ENCODE measurements around the gene ARL16.

ARL16 gene

GRCh38 chr17:81722184-81723120 lies 38.9 kb upstream of the ARL16 start:
- TF ChIP-seq ZNF384 (IDR thresholded peaks at IDR 0.05) = peak; percentile 91
- TF ChIP-seq L3MBTL2 (conservative IDR thresholded peaks at IDR 0.05) = no peak
- POLR2A ChIA-PET = interaction anchor here (0.6 to 1.4 kb wide), 7 partner anchors 9 to 151 kb away, joined by 3 to 6 read pairs (median 5); partner anchors contain the start of genes ARL16, HGS and SLC25A10
- CTCF ChIA-PET = interaction anchor here (0.6 kb wide), 2 partner anchors 122 to 643 kb away, joined by 3 to 5 read pairs; no protein-coding TSS in a partner anchor
- no peak for DNase-seq (ENCODE audit: extremely low spot score)

GRCh38 chr17:81720267-81721071 lies 36.9 kb upstream of the ARL16 start:
- no peak for DNase-seq (ENCODE audit: extremely low spot score)
- ChIA-PET POLR2A (interaction anchor here (0.7 to 1.6 kb wide), 4 partner anchors 8 to 102 kb away, joined by 3 to 9 read pairs (median 4); partner anchors contain the start of genes MRPL12 and SLC25A10), CTCF (no interaction called here)
- TF ChIP-seq SUZ12 (IDR thresholded peaks at IDR 0.05) (no peak), ARNT (IDR thresholded peaks at IDR 0.05) (no peak), ELF4 (IDR thresholded peaks at IDR 0.05) (no peak), HDGF (IDR thresholded peaks at IDR 0.05; ENCODE audit: borderline replicate concordance) (no peak), FOXM1 (IDR thresholded peaks at IDR 0.05; ENCODE audit: borderline replicate concordance) (no peak), CTBP1 (IDR thresholded peaks at IDR 0.05; ENCODE audit: borderline replicate concordance) (no peak), BHLHE40 (IDR thresholded peaks at IDR 0.05; ENCODE audit: borderline replicate concordance) (no peak), TARDBP (IDR thresholded peaks at IDR 0.05) (no peak), PKNOX1 (IDR thresholded peaks at IDR 0.05) (no peak)

- no peak for DNase-seq (ENCODE audit: extremely low spot score)
- POLR2A ChIA-PET = interaction anchor here (1.6 kb wide), 1 partner anchor 16 kb away, joined by 9 read pairs; the partner anchor contains the start of gene MRPL12
- CTCF ChIA-PET = no interaction called here
- TF ChIP-seq BHLHE40 (IDR thresholded peaks at IDR 0.05; ENCODE audit: borderline replicate concordance) = no peak
- no peak for TF ChIP-seq LEF1 (IDR thresholded peaks at IDR 0.05; ENCODE audit: borderline replicate concordance)
- TF ChIP-seq ELF4 (IDR thresholded peaks at IDR 0.05) = no peak
- no peak for TF ChIP-seq FOXM1 (IDR thresholded peaks at IDR 0.05; ENCODE audit: borderline replicate concordance)
- TF ChIP-seq L3MBTL2 (conservative IDR thresholded peaks at IDR 0.05) = no peak
- no peak for TF ChIP-seq PKNOX1 (IDR thresholded peaks at IDR 0.05)
- no peak for TF ChIP-seq ZNF384 (IDR thresholded peaks at IDR 0.05)
- TF ChIP-seq SUZ12 (IDR thresholded peaks at IDR 0.05) = no peak
- TF ChIP-seq FOXK2 (IDR thresholded peaks at IDR 0.05) = no peak
- no peak for TF ChIP-seq FOXA1 (IDR thresholded peaks at IDR 0.05)
- no peak for TF ChIP-seq CTBP1 (IDR thresholded peaks at IDR 0.05; ENCODE audit: borderline replicate concordance)
- TF ChIP-seq HDGF (IDR thresholded peaks at IDR 0.05; ENCODE audit: borderline replicate concordance) = no peak
Observed at GRCh38 chr17:81719410-81720266, 36.0 kb upstream of the ARL16 start.

GRCh38 chr17:81717766-81718089 lies 34.1 kb upstream of the ARL16 start:
- no peak for TF ChIP-seq TARDBP (IDR thresholded peaks at IDR 0.05)
- CTCF ChIA-PET = interaction anchor here (1.0 kb wide), 1 partner anchor 15 kb away, joined by 3 read pairs; no protein-coding TSS in a partner anchor
- no peak for DNase-seq (ENCODE audit: extremely low spot score)
- POLR2A ChIA-PET = interaction anchor here (7.5 kb wide), 1 partner anchor 15 kb away, joined by 76 read pairs; the partner anchor contains the start of gene MRPL12

- POLR2A ChIA-PET = interaction anchor here (7.5 kb wide), 1 partner anchor 14 kb away, joined by 76 read pairs; the partner anchor contains the start of gene MRPL12
- DNase-seq (ENCODE audit: extremely low spot score) = no peak
- CTCF ChIA-PET = interaction anchor here (1.0 kb wide), 1 partner anchor 16 kb away, joined by 3 read pairs; no protein-coding TSS in a partner anchor
- no peak for TF ChIP-seq ELF4 (IDR thresholded peaks at IDR 0.05)
- no peak for TF ChIP-seq ZNF384 (IDR thresholded peaks at IDR 0.05)
Observed at GRCh38 chr17:81717049-81717765, 33.6 kb upstream of the ARL16 start.

GRCh38 chr17:81716674-81716996 lies 33.0 kb upstream of the ARL16 start:
- ChIA-PET POLR2A (interaction anchor here (7.5 kb wide), 1 partner anchor 14 kb away, joined by 76 read pairs; the partner anchor contains the start of gene MRPL12), CTCF (no interaction called here)
- TF ChIP-seq BHLHE40 (IDR thresholded peaks at IDR 0.05; ENCODE audit: borderline replicate concordance) (no peak), FOXA1 (IDR thresholded peaks at IDR 0.05) (no peak), SP1 (IDR thresholded peaks at IDR 0.05) (no peak), PKNOX1 (IDR thresholded peaks at IDR 0.05) (no peak)
- no peak for DNase-seq (ENCODE audit: extremely low spot score)

Data from HEK293T (cell line).